AG04450 (cell line): ENCODE results near the gene CYP2J2. TPM values are rescaled to one million over a fixed set of nuclear protein-coding genes. Genes with fewer than 3 reads are reported as not detected.

Source experiments
- CTCF ChIA-PET: fragments of 300-600, 350-600 bp; formaldehyde crosslinking; extraction: SDS; loops from one replicate; lab custom pipeline; 2022; ENCODE audit warnings: antibody characterized with exemption, inconsistent platforms; lab: Charles Lee
- POLR2A ChIA-PET: fragments of 350-600 bp; formaldehyde crosslinking; extraction: SDS; loops from one replicate; lab custom pipeline; 2021; ENCODE audit warnings: antibody characterized with exemption, inconsistent platforms; lab: Yijun Ruan, JAX
- DNase-seq: peaks from one replicate; pipeline ENCODE4 v3.0.0-alpha.2; 2011; ENCODE audit warnings: low read depth, low spot score
- H3K27ac ChIP-seq: one replicate; pipeline ENCODE4 v1.5.1; 2012; ENCODE audit warnings: low read depth, low read length, control low read depth
- H3K27me3 ChIP-seq: one replicate; pipeline ENCODE4 v1.6.0; 2012; ENCODE audit warnings: low read length; ENCODE audit not compliant: control insufficient read depth, insufficient read depth
- H3K4me3 ChIP-seq: 2 replicates; pipeline ENCODE4 v1.5.1; 2011; ENCODE audit warnings: mild to moderate bottlenecking, low read depth, low read length, control low read depth
- H3K9me3 ChIP-seq: 2 replicates; pipeline ENCODE4 v1.5.1; 2012; ENCODE audit warnings: low read length; ENCODE audit not compliant: control insufficient read depth, insufficient read depth
- CTCF ChIP-seq: IDR thresholded peaks from 2 replicates; pipeline ENCODE4 v1.5.1; 2011; ENCODE audit warnings: low read depth, low read length, control low read depth, inconsistent platforms
- polyA plus RNA-seq: library from polyadenylated mRNA; depleted of rRNA; stranded (reverse); fragments of >200 nt; gene quantifications from 2 replicates; pipeline ENCODE4 v1.2.3, GENCODE V29; 2011; rRNA removed
- small RNA-seq: library from RNA; depleted of rRNA; stranded (forward); fragments of <200 nt; gene quantifications from one replicate; pipeline ENCODE3, GENCODE V24; 2012; ENCODE audit warnings: low read depth; ENCODE audit not compliant: insufficient read length

CYP2J2 gene
- polyA plus RNA-seq, 1 experiment: 0.10 TPM

GRCh38 chr1:59852117-59852516 lies 74.5 kb downstream of the CYP2J2 start:
- Histone ChIP-seq H3K9me3 (no peaks in the 10 kb centered on the region), H3K27me3 (peaks cover 2% of the 10 kb centered on the region), H3K27ac (no peak overlapping the region), H3K4me3 (no peak overlapping the region)
- no peak for DNase-seq
- ChIA-PET POLR2A (no interaction called here), CTCF (no interaction called here)
- no peak for TF ChIP-seq CTCF

- no peak for TF ChIP-seq CTCF
- ChIA-PET POLR2A (no interaction called here), CTCF (no interaction called here)
Measured at GRCh38 chr1:59846895-59847282, 79.7 kb downstream of the CYP2J2 start.

GRCh38 chr1:59846209-59846894 lies 80.2 kb downstream of the CYP2J2 start:
- H3K9me3 ChIP-seq: no peaks in the 10 kb centered on the region
- H3K27ac ChIP-seq: no peak overlapping the region
- ChIA-PET CTCF (no interaction called here), POLR2A (no interaction called here)
- H3K27me3 ChIP-seq: no peaks in the 10 kb centered on the region
- no peak for TF ChIP-seq CTCF
- H3K4me3 ChIP-seq: no peak overlapping the region
- DNase-seq: no peak

More at GRCh38 chr1:59846895-59847282, 79.7 kb downstream of the CYP2J2 start:
- Histone ChIP-seq H3K27me3 (no peaks in the 10 kb centered on the region), H3K4me3 (no peak overlapping the region), H3K9me3 (no peaks in the 10 kb centered on the region), H3K27ac (no peak overlapping the region)
- DNase-seq: no peak

- ChIA-PET CTCF (interaction anchor here (0.8 kb wide), 1 partner anchor 1105 kb away, joined by 3 read pairs; no protein-coding TSS in a partner anchor), POLR2A (no interaction called here)
- Histone ChIP-seq H3K27me3 (no peaks in the 10 kb centered on the region), H3K9me3 (no peaks in the 10 kb centered on the region), H3K27ac (no peak overlapping the region), H3K4me3 (no peak overlapping the region)
- no peak for DNase-seq
- TF ChIP-seq CTCF: no peak
Measured at GRCh38 chr1:59845091-59845490, 81.5 kb downstream of the CYP2J2 start.

Small RNA genes lying within 50 kb of the gene (small RNA-seq; reads per million reads assigned to genes)
- gene RN7SL475P: not detected

Other genes with a start within 250 kb of the CYP2J2 start
- gene HOOK1, start 111.8 kb downstream of the CYP2J2 start, polyA plus RNA-seq: not detected in 2 replicates
- not detected in 2 replicates for gene C1orf87, start 147.0 kb upstream of the CYP2J2 start, polyA plus RNA-seq